Fibroblast of pulmonary artery (primary cell): ENCODE measurements around the gene ZMYND11.
A peak's percentile ranks its signal among the peaks of the same experiment; 100 is the strongest.

Experiments used
- DNase-seq: peaks from one replicate; pipeline ENCODE4 v3.0.0-alpha.2; 2010; ENCODE audit warnings: low read depth
- H3K4me3 ChIP-seq: replicated peaks from 2 replicates; pipeline ENCODE4 v1.5.1; 2011; ENCODE audit warnings: low read depth, mild to moderate bottlenecking, control low read depth, low read length, moderate library complexity
- TF ChIP-seq, protein P1 (sequence below): IDR thresholded peaks from 2 replicates; pipeline ENCODE4 v1.5.1; 2011; ENCODE audit warnings: mild to moderate bottlenecking, control low read depth, low read length, inconsistent platforms; ENCODE audit errors: missing control alignments

The ZMYND11 gene

DNA sequence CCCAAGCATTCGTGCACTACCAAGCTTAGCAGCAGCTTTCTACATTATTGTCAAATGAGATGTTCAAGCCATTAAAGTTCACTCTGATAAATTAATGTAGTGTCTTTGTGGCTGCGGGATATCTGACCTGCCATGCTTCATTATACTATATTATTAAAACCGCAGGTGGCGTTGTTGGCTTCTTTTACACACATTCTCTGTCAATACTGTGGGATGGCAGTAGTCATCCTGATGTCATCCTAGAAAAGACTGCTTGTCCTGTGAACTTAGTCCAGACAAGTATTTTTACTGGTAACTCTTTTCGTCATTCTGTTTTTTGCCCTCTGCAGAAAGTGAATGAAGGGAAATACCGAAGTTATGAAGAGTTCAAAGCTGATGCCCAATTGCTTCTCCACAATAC is 103.9 kb downstream of the ZMYND11 start:
- DNase-seq: peak; percentile 9
- no peak overlapping the region for H3K4me3 ChIP-seq
- TF ChIP-seq, protein P1, sequence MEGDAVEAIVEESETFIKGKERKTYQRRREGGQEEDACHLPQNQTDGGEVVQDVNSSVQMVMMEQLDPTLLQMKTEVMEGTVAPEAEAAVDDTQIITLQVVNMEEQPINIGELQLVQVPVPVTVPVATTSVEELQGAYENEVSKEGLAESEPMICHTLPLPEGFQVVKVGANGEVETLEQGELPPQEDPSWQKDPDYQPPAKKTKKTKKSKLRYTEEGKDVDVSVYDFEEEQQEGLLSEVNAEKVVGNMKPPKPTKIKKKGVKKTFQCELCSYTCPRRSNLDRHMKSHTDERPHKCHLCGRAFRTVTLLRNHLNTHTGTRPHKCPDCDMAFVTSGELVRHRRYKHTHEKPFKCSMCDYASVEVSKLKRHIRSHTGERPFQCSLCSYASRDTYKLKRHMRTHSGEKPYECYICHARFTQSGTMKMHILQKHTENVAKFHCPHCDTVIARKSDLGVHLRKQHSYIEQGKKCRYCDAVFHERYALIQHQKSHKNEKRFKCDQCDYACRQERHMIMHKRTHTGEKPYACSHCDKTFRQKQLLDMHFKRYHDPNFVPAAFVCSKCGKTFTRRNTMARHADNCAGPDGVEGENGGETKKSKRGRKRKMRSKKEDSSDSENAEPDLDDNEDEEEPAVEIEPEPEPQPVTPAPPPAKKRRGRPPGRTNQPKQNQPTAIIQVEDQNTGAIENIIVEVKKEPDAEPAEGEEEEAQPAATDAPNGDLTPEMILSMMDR: no peak

DNA sequence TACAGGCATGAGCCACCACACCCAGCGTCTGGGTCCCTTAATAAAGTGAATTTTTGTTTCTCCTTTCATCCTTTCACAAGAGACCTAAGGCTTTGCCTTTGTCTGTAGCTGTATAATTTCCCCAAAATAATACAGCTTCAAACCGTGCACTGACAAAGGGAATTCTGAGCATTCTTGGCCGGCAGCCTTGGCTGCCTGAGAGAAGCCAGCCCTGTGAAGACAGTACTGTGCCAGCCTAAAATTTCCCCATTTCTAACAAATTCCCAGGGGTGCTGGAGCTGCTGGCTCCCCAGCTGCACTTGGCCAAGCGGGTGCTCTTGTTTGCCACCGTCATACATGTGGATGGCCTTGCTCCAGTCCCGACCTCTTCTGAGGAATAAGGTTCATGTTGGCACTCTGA is 106.2 kb downstream of the ZMYND11 start:
- no peak overlapping the region for H3K4me3 ChIP-seq
- DNase-seq: no peak
- TF ChIP-seq, protein P1: no peak

DNA sequence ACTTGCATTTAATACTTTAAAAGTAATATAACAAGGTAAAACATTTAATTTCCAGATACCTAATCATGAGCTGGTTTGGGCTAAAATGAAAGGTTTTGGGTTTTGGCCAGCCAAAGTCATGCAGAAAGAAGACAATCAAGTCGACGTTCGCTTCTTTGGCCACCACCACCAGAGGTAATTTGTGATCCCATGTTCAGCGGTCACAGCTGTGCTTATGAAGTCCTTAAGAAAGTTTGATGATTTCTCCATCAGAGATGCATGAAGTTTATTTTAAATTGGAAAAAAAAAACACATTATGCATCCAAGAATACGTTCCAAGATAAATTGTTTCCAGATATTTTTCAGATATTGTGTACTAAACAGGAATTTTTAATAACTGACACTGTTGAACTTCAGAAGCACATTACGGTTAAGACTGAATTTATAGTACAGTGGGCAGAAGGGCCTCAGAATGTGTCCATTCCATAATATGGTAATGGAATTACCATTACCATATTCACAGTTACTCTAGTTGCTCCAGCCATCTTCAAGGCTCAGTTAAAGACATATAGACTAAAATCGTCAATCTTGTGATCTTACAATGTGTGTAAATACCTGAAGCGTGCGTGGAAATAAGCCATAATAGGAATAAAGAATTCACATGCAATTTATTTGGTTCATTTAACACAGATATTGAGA is 106.8 kb downstream of the ZMYND11 start:
- DNase-seq: no peak
- TF ChIP-seq, protein P1: no peak

DNA sequence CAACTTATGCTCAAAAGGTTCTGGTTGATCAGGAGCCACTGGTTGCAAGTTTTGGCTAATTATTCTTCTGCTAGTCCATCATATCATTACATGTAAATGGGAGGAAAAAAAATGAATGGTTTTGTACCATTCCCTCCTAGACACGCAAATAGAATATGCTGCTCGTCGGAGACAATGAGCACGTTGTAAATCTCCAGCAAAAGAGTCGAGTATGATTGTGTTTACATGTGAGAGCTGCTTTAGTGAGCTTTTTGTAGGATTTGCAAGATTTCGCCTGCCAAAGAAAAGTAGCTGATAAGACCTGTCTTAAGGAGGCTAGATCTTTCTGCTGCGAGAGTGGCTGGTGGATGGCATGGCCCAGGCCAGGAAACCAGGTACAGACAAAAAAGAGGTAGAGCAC is 109.0 kb downstream of the ZMYND11 start:
- no peak overlapping the region for H3K4me3 ChIP-seq
- no peak for DNase-seq
- TF ChIP-seq, protein P1: no peak

More for the DNA sequence above, 106.8 kb downstream of the ZMYND11 start:
- no peak overlapping the region for H3K4me3 ChIP-seq

DNA sequence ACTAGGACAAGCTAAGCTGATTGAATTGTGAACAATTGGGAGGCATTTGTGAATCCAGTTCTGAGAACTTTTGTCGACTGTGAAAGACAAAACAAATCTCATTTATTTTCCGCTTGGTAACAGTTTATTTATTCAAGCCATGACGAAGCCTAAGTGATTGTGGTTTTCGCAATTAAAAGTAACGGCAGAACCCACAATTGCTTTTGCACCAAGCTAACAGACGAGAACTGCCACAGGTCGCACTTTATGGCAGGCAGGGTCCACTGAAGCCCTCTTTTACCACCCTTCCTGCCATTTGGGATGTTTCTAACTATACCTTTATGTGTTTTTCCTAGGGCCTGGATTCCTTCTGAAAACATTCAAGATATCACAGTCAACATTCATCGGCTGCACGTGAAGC is 111.2 kb downstream of the ZMYND11 start:
- no peak for DNase-seq
- no peak overlapping the region for H3K4me3 ChIP-seq
- TF ChIP-seq, protein P1: no peak

DNA sequence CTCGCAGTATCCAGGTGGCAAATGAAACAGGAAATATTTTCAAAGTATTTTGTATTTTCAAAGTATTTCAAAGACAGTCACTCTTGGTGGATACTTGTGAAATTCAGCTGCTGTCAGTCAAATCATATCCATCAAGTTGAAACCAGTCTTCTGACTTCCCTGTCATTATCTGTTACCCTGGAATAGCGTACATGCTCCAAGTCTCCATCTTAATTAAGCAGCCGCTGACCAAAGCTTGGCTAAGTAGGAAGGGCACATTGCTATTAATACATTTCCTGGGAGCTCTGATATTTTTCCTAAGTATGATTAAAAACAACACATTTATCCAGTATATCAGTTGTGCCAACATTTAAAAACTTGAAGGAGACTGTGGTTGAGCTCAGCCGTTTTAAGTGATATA is 112.2 kb downstream of the ZMYND11 start:
- TF ChIP-seq, protein P1: no peak
- DNase-seq: no peak
- no peak overlapping the region for H3K4me3 ChIP-seq

DNA sequence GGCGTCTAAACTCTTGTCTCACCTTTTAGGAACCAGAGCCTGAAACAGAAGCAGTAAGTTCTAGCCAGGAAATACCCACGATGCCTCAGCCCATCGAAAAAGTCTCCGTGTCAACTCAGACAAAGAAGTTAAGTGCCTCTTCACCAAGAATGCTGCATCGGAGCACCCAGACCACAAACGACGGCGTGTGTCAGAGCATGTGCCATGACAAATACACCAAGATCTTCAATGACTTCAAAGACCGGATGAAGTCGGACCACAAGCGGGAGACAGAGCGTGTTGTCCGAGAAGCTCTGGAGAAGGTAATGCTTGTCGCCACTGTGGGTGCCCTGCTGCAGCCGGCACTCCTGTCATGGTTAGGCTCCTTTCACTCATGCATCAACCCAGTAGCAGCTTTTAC is 113.1 kb downstream of the ZMYND11 start:
- no peak for DNase-seq
- TF ChIP-seq, protein P1: no peak
- no peak overlapping the region for H3K4me3 ChIP-seq
